ENCODE measurements around the gene FOXR1.

The FOXR1 gene

DNA sequence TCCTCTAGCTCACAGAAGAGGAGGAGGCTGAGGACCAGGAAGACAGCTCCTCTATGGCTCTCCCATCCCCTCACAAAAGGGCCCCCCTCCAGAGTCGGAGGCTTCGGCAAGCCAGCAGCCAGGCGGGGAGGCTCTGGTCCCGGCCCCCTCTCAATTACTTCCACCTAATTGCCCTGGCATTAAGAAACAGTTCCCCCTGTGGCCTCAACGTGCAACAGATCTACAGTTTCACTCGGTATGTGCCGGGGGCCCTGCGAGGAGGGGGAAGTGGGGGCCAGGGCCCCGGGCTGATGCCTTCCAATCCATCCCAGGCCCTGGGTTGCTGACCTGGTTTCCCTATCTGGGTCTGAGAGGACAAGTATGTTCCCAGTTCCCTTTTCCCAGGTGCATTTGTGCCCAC, 7.9 kb downstream of the FOXR1 start (continued):
- TF ChIP-seq, protein P1, sequence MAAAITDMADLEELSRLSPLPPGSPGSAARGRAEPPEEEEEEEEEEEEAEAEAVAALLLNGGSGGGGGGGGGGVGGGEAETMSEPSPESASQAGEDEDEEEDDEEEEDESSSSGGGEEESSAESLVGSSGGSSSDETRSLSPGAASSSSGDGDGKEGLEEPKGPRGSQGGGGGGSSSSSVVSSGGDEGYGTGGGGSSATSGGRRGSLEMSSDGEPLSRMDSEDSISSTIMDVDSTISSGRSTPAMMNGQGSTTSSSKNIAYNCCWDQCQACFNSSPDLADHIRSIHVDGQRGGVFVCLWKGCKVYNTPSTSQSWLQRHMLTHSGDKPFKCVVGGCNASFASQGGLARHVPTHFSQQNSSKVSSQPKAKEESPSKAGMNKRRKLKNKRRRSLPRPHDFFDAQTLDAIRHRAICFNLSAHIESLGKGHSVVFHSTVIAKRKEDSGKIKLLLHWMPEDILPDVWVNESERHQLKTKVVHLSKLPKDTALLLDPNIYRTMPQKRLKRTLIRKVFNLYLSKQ (tag by site-specific recombination; IDR thresholded peaks at IDR 0.05; ENCODE audit: borderline replicate concordance), result no peak
- no peak for TF ChIP-seq ZNF571 (tag by site-specific recombination; IDR thresholded peaks at IDR 0.05)
- TF ChIP-seq REPIN1 (tag by site-specific recombination; IDR thresholded peaks at IDR 0.05; ENCODE audit: low read depth), result no peak
- TF ChIP-seq, protein P2, sequence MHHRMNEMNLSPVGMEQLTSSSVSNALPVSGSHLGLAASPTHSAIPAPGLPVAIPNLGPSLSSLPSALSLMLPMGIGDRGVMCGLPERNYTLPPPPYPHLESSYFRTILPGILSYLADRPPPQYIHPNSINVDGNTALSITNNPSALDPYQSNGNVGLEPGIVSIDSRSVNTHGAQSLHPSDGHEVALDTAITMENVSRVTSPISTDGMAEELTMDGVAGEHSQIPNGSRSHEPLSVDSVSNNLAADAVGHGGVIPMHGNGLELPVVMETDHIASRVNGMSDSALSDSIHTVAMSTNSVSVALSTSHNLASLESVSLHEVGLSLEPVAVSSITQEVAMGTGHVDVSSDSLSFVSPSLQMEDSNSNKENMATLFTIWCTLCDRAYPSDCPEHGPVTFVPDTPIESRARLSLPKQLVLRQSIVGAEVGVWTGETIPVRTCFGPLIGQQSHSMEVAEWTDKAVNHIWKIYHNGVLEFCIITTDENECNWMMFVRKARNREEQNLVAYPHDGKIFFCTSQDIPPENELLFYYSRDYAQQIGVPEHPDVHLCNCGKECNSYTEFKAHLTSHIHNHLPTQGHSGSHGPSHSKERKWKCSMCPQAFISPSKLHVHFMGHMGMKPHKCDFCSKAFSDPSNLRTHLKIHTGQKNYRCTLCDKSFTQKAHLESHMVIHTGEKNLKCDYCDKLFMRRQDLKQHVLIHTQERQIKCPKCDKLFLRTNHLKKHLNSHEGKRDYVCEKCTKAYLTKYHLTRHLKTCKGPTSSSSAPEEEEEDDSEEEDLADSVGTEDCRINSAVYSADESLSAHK (tag by site-specific recombination; IDR thresholded peaks at IDR 0.05), result peak; percentile 52
- peak; percentile 95 for TF ChIP-seq ZBTB20 (tag by site-specific recombination; IDR thresholded peaks at IDR 0.05)
- TF ChIP-seq ZNF248 (tag by site-specific recombination; IDR thresholded peaks at IDR 0.05), result no peak
- TF ChIP-seq ZBTB17 (tag by site-specific recombination; IDR thresholded peaks at IDR 0.05), result peak; percentile 53; the same call in 1 of the 2 replicates
- TF ChIP-seq ZSCAN5A (tag by site-specific recombination; IDR thresholded peaks at IDR 0.05), result no peak
- TF ChIP-seq, protein P3, sequence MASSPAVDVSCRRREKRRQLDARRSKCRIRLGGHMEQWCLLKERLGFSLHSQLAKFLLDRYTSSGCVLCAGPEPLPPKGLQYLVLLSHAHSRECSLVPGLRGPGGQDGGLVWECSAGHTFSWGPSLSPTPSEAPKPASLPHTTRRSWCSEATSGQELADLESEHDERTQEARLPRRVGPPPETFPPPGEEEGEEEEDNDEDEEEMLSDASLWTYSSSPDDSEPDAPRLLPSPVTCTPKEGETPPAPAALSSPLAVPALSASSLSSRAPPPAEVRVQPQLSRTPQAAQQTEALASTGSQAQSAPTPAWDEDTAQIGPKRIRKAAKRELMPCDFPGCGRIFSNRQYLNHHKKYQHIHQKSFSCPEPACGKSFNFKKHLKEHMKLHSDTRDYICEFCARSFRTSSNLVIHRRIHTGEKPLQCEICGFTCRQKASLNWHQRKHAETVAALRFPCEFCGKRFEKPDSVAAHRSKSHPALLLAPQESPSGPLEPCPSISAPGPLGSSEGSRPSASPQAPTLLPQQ (tag by site-specific recombination; IDR thresholded peaks at IDR 0.05), result peak; percentile 25; the same call in 1 of the 2 replicates
- TF ChIP-seq ZSCAN30 (tag by site-specific recombination; IDR thresholded peaks at IDR 0.05), result no peak
- TF ChIP-seq CTCF (tag by site-specific recombination; IDR thresholded peaks at IDR 0.05), result 0 out of 2 replicates have a peak, but pooled peaks have one; percentile 13
- TF ChIP-seq, protein P4, sequence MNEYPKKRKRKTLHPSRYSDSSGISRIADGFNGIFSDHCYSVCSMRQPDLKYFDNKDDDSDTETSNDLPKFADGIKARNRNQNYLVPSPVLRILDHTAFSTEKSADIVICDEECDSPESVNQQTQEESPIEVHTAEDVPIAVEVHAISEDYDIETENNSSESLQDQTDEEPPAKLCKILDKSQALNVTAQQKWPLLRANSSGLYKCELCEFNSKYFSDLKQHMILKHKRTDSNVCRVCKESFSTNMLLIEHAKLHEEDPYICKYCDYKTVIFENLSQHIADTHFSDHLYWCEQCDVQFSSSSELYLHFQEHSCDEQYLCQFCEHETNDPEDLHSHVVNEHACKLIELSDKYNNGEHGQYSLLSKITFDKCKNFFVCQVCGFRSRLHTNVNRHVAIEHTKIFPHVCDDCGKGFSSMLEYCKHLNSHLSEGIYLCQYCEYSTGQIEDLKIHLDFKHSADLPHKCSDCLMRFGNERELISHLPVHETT (tag by site-specific recombination; IDR thresholded peaks at IDR 0.05), result no peak
- no peak for TF ChIP-seq KLF9 (tag by site-specific recombination; IDR thresholded peaks at IDR 0.05; ENCODE audit: low read depth)
- TF ChIP-seq ZNF548 (tag by site-specific recombination; IDR thresholded peaks at IDR 0.05), result no peak
- no peak for TF ChIP-seq ZNF2 (tag by site-specific recombination; IDR thresholded peaks at IDR 0.05)
- TF ChIP-seq ZNF585B (tag by site-specific recombination; IDR thresholded peaks at IDR 0.05), result no peak
- TF ChIP-seq ZNF549 (tag by site-specific recombination; IDR thresholded peaks at IDR 0.05), result no peak
- TF ChIP-seq SCRT2 (tag by site-specific recombination; IDR thresholded peaks at IDR 0.05), result peak; percentile 34; the same call in 1 of the 2 replicates
- no peak for TF ChIP-seq ZNF274 (IDR thresholded peaks at IDR 0.05; ENCODE audit: low read length)
- TF ChIP-seq ZNF274 (tag by site-specific recombination; IDR thresholded peaks at IDR 0.05; ENCODE audit: borderline replicate concordance), result no peak
- no peak for TF ChIP-seq ZSCAN23 (tag by site-specific recombination; IDR thresholded peaks at IDR 0.05)
- no peak for TF ChIP-seq ZNF292 (tag by site-specific recombination; IDR thresholded peaks at IDR 0.05; ENCODE audit: borderline replicate concordance, low read depth)
- TF ChIP-seq ZNF398 (tag by site-specific recombination; IDR thresholded peaks at IDR 0.05), result peak; percentile 93
- no peak for TF ChIP-seq ZNF660 (tag by site-specific recombination; IDR thresholded peaks at IDR 0.05)
- peak; percentile 65 for TF ChIP-seq PATZ1 (tag by site-specific recombination; IDR thresholded peaks at IDR 0.05)
- TF ChIP-seq BCL11A (tag by site-specific recombination; IDR thresholded peaks at IDR 0.05; ENCODE audit: low read depth), result no peak

All from HEK293 (cell line).